Measurements from ENCODE around the gene PFKFB4.
A peak's percentile ranks its signal among the peaks of the same experiment; 100 is the strongest.

PFKFB4 gene

GRCh38 chr3:48558493-48559134, 2.0 kb upstream of the PFKFB4 start:
- Histone ChIP-seq H3K9me2 (replicated peaks; ENCODE audit: control insufficient read depth, low read length) (no peaks in the 10 kb centered on the region), H3K4me3 (ENCODE audit: low read length) (peak overlapping the region; percentile 74), H3F3A (ENCODE audit: control insufficient read depth, insufficient read depth) (peaks cover 7% of the 10 kb centered on the region; the same call in 1 of the 2 replicates), H3K9me3 (ENCODE audit: control insufficient read depth, insufficient read depth, low read length) (no peaks in the 10 kb centered on the region), H3K4me1 (ENCODE audit: control insufficient read depth, low read length) (peaks cover 68% of the 10 kb centered on the region), H4K20me1 (ENCODE audit: control insufficient read depth, insufficient read depth, low read depth, low read length) (0 out of 2 replicates have a peak, but pooled peaks cover 3% of the 10 kb centered on the region), H3K4me2 (ENCODE audit: low read length) (peak overlapping the region; percentile 68), H3K27me3 (ENCODE audit: control insufficient read depth, low read length) (0 out of 2 replicates have a peak, but pooled peaks cover 2% of the 10 kb centered on the region), H3K36me3 (ENCODE audit: control insufficient read depth, low read length) (peaks cover 25% of the 10 kb centered on the region), H3K27ac (ENCODE audit: low read depth, low read length) (no peak overlapping the region), H3K79me2 (ENCODE audit: control insufficient read depth, low read length) (peaks cover 28% of the 10 kb centered on the region)
- no peak for TF ChIP-seq EZH2phosphoT487 (IDR thresholded peaks at IDR 0.05; ENCODE audit: borderline replicate concordance, low read length)
- TF ChIP-seq CTCF (IDR thresholded peaks at IDR 0.05; ENCODE audit: low read depth, low read length, poor library complexity, severe bottlenecking): peak; percentile 65

- Histone ChIP-seq H3F3A (ENCODE audit: control insufficient read depth, insufficient read depth) (peaks cover 7% of the 10 kb centered on the region; the same call in 1 of the 2 replicates), H3K36me3 (ENCODE audit: control insufficient read depth, low read length) (peaks cover 34% of the 10 kb centered on the region), H4K20me1 (ENCODE audit: control insufficient read depth, insufficient read depth, low read depth, low read length) (0 out of 2 replicates have a peak, but pooled peaks cover 3% of the 10 kb centered on the region), H3K27ac (ENCODE audit: low read depth, low read length) (no peak overlapping the region), H3K4me3 (ENCODE audit: low read length) (peak overlapping the region; percentile 76), H3K9me3 (ENCODE audit: control insufficient read depth, insufficient read depth, low read length) (no peaks in the 10 kb centered on the region), H3K4me1 (ENCODE audit: control insufficient read depth, low read length) (peaks cover 70% of the 10 kb centered on the region), H3K9me2 (replicated peaks; ENCODE audit: control insufficient read depth, low read length) (no peaks in the 10 kb centered on the region), H3K27me3 (ENCODE audit: control insufficient read depth, low read length) (0 out of 2 replicates have a peak, but pooled peaks cover under 1% of the 10 kb centered on the region), H3K79me2 (ENCODE audit: control insufficient read depth, low read length) (peaks cover 36% of the 10 kb centered on the region), H3K4me2 (ENCODE audit: low read length) (peak overlapping the region; percentile 84)
- TF ChIP-seq EZH2phosphoT487 (IDR thresholded peaks at IDR 0.05; ENCODE audit: borderline replicate concordance, low read length) (no peak), CTCF (IDR thresholded peaks at IDR 0.05; ENCODE audit: low read depth, low read length, poor library complexity, severe bottlenecking) (no peak)
These were observed 431 bp downstream of the PFKFB4 start for GRCh38 chr3:48555949-48556795.

- peak overlapping the region; percentile 84 for H3K4me2 ChIP-seq (ENCODE audit: low read length)
- H3F3A ChIP-seq (ENCODE audit: control insufficient read depth, insufficient read depth): peaks cover 7% of the 10 kb centered on the region; the same call in 1 of the 2 replicates
- peaks cover 34% of the 10 kb centered on the region for H3K36me3 ChIP-seq (ENCODE audit: control insufficient read depth, low read length)
- peak overlapping the region; percentile 76 for H3K4me3 ChIP-seq (ENCODE audit: low read length)
- no peak for TF ChIP-seq CTCF (IDR thresholded peaks at IDR 0.05; ENCODE audit: low read depth, low read length, poor library complexity, severe bottlenecking)
- no peak for TF ChIP-seq EZH2phosphoT487 (IDR thresholded peaks at IDR 0.05; ENCODE audit: borderline replicate concordance, low read length)
- H3K27me3 ChIP-seq (ENCODE audit: control insufficient read depth, low read length): no peaks in the 10 kb centered on the region
- H3K9me2 ChIP-seq (replicated peaks; ENCODE audit: control insufficient read depth, low read length): no peaks in the 10 kb centered on the region
- peaks cover 36% of the 10 kb centered on the region for H3K79me2 ChIP-seq (ENCODE audit: control insufficient read depth, low read length)
- H3K9me3 ChIP-seq (ENCODE audit: control insufficient read depth, insufficient read depth, low read length): no peaks in the 10 kb centered on the region
- H3K4me1 ChIP-seq (ENCODE audit: control insufficient read depth, low read length): peaks cover 62% of the 10 kb centered on the region
- H4K20me1 ChIP-seq (ENCODE audit: control insufficient read depth, insufficient read depth, low read depth, low read length): 0 out of 2 replicates have a peak, but pooled peaks cover 3% of the 10 kb centered on the region
- H3K27ac ChIP-seq (ENCODE audit: low read depth, low read length): no peak overlapping the region
These were observed 1.2 kb downstream of the PFKFB4 start for GRCh38 chr3:48555231-48555948.
